GM12892 (cell line): ENCODE measurements around the gene SPIRE1.

ENCODE experiments used
- POLR2A ChIP-seq: IDR thresholded peaks from 2 replicates; pipeline ENCODE4 v1.6.1; 2011; ENCODE audit warnings: low read depth, low read length, control low read depth
- POLR2AphosphoS5 ChIP-seq: IDR thresholded peaks from 2 replicates; pipeline ENCODE4 v1.6.1; 2011; ENCODE audit warnings: low read depth, low read length, control low read depth

DNA sequence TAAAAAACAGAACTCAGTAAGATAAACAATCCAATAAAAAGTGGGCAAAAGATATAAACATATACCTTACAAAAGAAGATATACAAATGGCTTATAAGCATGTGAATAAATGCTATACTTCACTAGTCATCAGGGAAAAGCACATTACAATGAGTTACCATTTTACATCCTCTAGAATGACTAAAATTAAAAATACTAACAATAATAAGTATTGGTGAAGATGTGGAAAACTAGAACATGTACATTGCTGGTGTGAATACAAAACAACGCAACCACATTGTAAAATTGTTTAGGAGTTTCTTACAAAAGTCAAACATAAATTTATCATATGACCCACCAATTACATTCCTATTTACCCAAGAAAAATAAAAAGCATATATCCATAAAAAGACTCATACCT is 80.1 kb downstream of the SPIRE1 start:
- TF ChIP-seq POLR2A (no peak), POLR2AphosphoS5 (no peak)
